Raji (cell line): ENCODE data around the gene WTIP.

ENCODE experiments used
- POLR2A ChIP-seq: IDR thresholded peaks from 2 replicates; pipeline ENCODE4 v1.6.1; 2011; ENCODE audit warnings: low read depth, low read length, control low read depth; ENCODE audit not compliant: insufficient read depth

The WTIP gene

GRCh38 chr19:34512254-34512822, 30.8 kb downstream of the WTIP start:
- no peak for TF ChIP-seq POLR2A

GRCh38 chr19:34513767-34514166, 32.2 kb downstream of the WTIP start:
- no peak for TF ChIP-seq POLR2A

- no peak for TF ChIP-seq POLR2A
These were observed 38.0 kb downstream of the WTIP start for GRCh38 chr19:34519602-34520001.

- no peak for TF ChIP-seq POLR2A
These were observed 41.9 kb downstream of the WTIP start for GRCh38 chr19:34523408-34523807.

GRCh38 chr19:34525001-34525400, 43.4 kb downstream of the WTIP start:
- TF ChIP-seq POLR2A: no peak

GRCh38 chr19:34534206-34534605, 52.6 kb downstream of the WTIP start:
- TF ChIP-seq POLR2A: no peak

GRCh38 chr19:34539396-34539795, 57.8 kb downstream of the WTIP start:
- TF ChIP-seq POLR2A: no peak

- TF ChIP-seq POLR2A: no peak
These were observed 59.4 kb downstream of the WTIP start for GRCh38 chr19:34540811-34541557.

GRCh38 chr19:34549833-34550232, 68.3 kb downstream of the WTIP start:
- no peak for TF ChIP-seq POLR2A

- TF ChIP-seq POLR2A: no peak
These were observed 73.9 kb downstream of the WTIP start for GRCh38 chr19:34555447-34555846.

GRCh38 chr19:34556488-34556887, 74.9 kb downstream of the WTIP start:
- TF ChIP-seq POLR2A: no peak

- TF ChIP-seq POLR2A: no peak
These were observed 77.5 kb downstream of the WTIP start for GRCh38 chr19:34559045-34559444.

- TF ChIP-seq POLR2A: no peak
These were observed 78.7 kb downstream of the WTIP start for GRCh38 chr19:34560229-34560628.
